GM18517 (cell line): ENCODE results near the gene CAPN12.
"Not testable (repeated sequence)": the region's sequence is repeated elsewhere in the genome, so short reads cannot be mapped to it uniquely, and the experiment has no call there.

Experiments
- ATAC-seq: cut with Tn5 transposase; IDR thresholded peaks from one replicate; pipeline ENCODE4 v1.9.1; 2021; ENCODE audit warnings: mild to moderate bottlenecking, moderate library complexity; ENCODE audit not compliant: unreplicated experiment

The CAPN12 gene

DNA sequence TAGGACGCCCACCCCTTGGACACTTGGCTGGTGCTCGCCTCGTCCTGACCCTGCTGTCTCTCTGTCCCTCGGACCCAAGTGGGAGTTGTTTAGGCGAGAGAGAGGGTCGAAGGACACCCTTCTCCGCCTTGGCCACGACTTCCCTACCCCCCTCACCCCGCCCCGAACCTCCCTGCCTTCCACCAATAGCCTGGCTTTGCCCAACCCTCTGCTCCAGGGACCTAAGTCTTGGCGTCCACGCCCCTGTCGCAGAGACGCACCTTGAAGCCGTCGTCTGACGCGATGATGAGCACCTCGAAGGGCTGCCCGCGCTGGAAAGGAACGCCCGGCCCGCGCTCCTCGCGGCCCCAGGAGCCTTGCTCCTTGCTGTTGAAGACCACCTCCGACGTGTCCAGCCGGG lies 27.3 kb upstream of the CAPN12 start:
- ATAC-seq: not testable (repeated sequence)

DNA sequence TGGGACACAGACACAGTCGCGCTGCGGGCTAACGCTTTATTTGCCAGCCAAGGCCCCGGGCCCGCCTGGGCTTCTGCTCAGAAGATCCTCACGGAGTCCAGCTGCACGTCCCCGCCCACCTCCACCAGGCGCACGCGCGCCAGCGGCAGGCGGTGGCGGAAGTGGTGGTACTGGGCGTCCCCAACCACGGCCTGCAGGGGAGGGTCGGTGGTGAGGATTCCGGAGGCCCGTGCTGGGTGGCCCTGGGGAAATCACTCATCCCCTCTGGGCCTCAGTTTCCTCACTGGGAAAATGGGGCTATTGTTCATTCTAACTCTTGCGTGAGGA lies 26.6 kb upstream of the CAPN12 start:
- ATAC-seq: not testable (repeated sequence)

DNA sequence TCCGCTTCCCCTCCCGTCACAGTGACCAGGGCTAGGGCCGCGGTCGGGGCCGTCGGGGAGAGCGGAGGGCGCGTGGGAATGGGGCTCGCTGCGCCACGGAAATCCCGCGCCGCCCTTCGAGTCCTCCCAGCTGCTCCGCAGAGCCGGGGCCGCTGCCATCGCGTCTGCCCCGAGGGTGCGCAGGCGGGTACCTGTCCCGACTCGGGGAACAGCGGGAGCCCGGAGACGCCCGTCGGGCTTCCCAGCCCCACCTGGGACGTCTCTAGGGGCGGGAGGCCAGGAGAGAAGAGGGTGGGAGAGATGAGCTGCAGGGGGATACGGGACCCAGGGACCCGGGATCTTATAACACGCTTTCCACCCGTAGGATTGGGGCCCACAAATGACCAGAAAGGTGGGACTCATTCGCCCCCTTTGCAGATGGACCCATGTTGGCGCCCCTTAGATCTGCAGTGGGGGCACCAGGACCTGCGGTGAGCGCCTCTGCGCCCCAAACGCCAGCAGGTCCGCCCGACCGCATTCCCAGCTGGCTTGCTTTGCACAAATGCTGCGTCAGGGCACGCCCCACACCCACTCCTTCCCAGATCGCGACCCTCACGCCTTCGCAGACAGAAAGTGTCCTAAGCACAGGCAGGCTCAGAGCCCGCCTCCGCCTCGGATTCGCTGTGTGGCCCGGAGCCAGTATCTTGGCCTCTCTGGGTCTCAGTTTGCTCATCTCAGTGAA lies 26.1 kb upstream of the CAPN12 start:
- ATAC-seq: not testable (repeated sequence)

DNA sequence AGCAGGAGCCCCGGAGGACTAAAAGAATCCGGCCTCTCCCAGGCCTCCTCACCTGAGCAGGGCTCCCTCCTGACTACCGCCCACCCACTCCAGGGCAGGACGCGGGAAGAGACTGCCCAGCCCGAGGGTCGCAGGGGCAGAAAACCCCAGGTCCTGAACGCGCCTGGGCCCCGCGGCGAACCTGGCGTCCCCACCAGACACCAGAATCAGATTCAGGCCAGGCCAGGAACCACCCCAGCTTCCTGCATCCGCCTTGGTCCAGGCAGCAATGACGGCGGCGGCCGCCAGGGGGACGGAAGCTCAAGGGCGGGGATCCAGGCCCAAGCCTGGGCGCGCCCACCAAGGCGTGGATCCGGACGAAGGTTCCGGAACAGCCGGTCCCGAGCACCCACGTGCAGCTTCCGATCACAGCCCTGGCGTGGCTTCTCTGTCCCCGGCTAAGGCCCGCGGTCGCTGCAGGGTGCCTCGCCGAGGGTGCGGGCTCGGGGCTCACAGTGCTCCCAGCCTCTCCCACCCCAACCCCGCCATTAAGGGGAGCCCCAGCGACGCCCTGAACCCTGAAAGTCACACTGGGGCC lies 25.4 kb upstream of the CAPN12 start:
- no peak for ATAC-seq

DNA sequence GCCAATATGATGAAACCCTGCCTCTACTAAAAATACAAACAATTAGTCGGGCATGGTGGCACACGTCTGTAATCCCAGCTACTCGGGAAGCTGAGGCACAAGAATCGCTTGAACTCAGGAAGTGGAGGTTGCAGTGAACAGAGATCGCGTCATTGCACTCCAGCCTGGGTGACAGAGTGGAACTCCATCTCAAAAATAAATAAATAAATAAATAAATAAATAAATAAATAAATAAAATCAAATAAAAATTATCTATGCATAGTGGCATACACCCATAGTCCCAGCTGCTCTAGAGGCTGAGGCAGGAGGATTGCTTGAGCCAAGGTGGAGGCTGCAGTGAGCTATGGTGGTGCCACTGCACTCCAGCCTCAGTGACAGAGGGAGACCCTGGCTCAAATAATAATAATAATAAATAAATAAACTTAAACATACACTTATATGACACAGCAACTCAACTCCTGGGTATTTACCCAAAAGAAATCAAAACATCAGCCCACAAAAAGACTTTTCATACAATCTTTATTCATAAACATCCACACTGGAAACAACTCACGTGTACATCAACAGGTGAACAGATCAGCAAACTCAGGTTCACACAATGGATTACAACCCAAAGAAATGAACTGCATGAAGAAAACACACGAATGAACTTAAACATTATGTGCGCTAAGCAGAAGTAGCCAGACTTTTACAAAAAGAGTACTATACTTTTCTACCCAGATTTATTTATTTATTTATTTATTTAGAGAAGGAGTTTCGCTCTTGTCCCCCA lies 22.2 kb upstream of the CAPN12 start:
- no peak for ATAC-seq

DNA sequence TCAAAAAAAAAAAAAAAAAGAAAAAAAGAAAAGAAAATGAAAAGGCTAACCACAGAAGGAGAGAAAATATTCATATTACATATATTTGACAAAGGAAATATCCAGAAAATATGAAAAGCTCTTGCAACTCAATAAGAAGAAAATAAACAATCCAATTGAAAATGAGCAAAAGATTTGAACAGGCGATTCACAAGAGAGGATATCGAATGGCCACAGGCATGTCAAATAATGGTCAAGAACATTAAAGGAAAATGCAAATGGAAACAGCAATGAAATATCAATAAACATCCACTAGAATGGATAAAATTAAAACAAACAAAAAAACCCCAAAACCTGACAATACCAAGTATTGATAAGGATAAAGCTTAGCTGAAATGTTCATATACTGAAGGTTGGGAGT lies 20.9 kb upstream of the CAPN12 start:
- ATAC-seq: no peak

DNA sequence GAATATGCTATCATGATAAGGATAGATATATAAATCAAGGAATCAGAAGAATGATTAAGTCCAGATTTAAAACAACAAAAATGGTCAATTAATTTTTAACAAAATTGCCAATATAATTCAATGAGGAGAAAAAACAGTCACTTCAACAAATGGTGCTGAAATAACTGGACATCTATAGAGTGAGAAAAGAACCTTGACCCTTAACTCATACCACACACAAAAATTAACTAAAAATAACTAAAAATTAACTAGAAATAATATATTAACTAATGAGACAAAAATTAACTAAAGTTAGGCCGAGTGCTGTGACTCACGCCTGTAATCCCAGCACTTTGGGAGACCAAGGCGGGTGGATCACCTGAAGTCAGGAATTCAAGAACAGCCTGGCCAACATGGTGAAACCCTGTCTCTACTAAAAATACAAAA lies 19.5 kb upstream of the CAPN12 start:
- ATAC-seq: no peak

DNA sequence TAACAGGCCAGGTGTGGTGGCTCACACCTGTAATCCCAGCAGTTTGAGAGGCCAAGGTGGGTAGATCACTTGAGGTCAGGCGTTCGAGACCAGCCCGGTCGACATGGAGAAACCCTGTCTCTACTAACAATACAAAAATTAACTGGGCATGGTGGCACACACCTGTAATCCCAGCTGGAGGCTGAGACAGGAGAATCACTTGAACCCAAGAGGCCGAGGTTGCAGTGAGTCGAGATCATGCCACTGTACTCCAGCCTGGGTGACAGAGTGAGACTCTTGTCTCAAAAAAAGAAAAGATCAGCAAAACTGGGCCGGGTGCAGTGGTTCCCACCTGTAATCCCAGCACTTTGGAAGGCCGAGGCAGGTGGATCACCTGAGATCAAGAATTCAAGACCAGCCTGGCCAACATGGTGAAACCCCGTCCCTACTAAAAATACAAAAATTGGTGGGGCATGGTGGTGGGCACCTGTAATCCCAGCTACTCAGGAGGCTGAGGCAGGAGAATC lies 17.7 kb upstream of the CAPN12 start:
- not testable (repeated sequence) for ATAC-seq

DNA sequence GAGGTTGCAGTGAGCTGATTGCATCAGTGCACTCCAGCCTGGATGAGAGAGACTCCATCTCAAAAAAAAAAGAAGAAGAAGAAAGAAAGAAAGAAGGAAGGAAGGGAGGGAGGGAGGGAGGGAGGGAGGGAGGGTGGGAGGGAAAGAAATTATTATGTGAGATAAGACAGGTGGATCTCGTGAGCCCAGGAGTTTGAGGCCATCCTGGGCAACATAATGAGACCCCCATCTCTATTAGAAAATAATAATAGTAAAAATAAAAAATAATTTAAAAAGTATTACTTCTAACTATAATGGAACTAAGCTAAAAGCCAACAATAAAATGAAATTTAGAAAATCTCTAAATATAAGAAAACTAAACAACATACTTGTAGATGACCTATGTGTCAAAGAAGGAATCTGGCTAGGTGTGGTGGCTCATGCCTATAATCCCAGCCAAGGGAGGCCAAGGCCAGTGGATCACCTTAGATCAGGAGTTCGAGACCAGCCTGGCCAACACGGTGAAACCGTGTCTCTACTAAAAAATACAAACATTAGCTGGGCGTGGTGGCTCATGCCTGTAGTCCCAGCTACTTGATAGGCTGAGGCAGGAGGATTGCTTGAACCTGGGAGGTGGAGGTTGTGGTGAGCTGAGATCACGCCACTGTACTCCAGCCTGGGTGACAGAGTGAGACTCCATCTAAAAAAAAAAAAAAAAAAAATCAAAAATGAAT lies 16.7 kb upstream of the CAPN12 start:
- ATAC-seq: not testable (repeated sequence)

DNA sequence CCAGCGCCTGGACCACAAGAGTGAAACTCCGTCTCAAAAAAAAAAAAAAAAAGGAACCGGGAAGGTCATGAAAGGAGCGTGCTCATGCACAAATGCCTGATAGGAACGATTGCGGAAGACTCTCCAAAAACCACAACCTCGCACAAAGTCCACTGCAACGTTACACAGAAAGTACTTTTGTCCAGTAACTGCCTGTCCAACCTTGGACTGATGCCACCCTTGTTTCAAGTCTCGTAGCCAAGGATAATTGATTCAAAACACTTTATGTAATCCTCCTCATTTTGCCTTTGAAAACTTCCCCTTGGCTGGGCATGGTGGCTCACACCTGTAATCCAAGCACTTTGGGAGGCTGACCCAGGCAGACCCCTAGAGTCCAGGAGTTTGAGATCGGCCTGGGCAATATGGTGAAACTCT lies 15.3 kb upstream of the CAPN12 start:
- no peak for ATAC-seq

DNA sequence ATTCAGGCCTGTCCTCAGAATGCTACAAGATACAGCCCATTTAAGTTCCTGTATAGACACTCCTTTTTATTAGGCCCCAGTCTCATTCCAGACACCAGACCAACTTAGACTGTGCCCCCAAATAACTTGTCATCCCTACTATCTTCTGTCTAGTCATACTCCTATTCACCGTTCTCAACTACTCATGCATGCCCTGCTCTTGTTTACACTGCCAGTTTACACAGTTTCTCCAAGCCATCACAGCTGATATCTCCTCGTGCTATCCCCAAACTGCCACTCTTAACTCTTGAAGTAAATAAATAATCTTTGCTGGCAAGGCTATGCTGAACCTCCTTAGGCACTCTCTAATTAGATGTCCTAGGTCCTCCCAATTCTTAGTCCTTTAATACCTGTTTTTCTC lies 9.9 kb upstream of the CAPN12 start:
- ATAC-seq: not testable (repeated sequence)

DNA sequence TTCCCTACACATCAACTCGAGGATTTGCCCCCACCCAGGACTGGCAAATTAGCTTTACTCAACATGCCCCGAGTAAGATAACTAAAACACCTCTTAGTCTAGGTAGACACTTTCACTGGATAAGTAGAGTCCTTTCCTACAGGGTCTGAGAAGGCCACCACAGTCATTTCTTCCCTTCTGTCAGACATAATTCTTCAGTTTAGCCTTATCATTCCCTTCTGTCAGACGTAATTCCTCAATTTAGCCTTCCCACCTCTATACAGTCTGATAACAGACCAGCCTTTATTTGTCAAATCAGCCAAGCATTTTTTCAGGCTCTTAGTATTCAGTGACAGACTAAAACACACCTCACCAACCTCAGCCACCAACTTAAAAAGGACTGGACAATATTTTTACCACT lies 9.5 kb upstream of the CAPN12 start:
- ATAC-seq: not testable (repeated sequence)

DNA sequence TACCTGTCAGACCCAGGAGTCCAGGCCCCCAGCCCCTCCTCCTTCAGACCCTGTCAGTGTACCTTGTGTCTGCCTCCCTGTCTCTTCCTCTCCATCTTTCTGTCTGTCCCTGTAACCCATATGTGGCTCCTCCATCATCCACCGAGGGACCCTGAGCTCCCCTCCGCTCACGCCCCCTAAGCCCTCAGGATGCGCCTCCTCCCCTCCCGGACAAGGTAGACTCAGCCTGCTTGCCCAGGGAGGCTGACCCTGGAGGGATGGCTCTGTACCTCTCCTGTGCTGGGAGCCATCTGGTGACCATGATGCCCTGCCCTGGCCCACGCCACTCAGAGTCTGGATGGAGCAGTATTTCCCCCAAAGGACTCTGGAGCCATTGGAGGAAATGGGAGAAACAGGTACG lies 1.0 kb upstream of the CAPN12 start:
- ATAC-seq: no peak

DNA sequence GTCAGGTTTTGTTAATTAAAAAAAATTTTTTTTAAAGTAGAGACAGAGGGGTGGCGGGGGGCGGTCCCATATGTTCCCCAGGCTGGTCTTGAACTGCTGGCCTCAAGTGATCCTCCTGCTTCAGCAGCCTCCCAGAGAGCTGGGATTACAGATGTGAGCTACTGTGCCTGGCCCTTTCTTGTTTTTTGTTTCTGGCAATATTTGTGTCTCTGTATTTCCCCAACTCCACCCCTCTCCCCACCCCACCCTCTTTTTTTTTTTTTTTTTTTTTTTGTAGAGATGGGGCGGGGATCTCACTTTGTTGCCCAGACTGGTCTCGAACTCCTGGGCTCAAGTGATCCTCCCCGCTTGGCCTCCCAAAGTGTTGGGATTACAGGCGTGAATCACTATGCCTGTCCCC lies 600 bp upstream of the CAPN12 start:
- no peak for ATAC-seq

DNA sequence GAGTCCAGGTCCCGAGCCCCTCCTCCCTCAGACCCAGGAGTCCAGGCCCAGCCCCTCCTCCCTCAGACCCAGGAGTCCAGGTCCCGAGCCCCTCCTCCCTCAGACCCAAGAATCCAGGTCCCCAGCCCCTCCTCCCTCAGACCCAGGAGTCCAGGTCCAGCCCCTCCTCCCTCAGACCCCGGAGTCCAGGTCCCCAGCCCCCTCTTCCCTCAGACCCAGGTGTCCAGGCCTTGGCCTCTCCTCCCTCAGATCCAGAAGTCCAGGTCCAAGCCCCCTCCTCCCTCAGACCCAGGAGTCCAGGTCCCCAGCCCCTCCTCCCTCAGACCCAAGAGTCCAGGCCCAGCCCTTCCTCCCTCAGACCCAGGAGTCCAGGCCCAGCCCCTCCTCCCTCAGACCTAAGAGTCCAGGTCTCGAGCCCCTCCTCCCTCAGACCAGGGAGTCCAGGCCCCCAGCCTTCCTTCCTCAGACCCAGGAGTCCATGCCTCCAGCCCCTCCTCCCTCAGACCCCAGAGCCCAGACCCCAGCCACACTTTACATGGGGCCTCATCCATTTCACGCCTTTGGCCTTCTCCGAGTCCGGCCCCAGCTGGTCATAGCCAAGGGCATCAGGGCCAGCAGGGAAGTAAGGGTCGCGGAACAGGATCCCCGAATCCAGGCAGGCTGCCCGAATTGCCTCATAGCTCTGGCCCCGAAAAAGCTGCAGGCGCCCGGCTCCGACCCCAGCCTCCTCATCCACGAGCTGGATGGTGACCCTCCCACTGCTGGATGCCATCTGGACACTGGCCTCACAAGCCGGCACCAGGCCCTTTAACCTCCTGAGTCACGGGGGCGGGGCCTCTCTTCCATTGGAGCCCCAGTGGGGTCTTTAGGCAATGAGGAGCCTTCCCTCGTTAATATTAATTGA lies 628 bp downstream of the CAPN12 start:
- no peak for ATAC-seq

DNA sequence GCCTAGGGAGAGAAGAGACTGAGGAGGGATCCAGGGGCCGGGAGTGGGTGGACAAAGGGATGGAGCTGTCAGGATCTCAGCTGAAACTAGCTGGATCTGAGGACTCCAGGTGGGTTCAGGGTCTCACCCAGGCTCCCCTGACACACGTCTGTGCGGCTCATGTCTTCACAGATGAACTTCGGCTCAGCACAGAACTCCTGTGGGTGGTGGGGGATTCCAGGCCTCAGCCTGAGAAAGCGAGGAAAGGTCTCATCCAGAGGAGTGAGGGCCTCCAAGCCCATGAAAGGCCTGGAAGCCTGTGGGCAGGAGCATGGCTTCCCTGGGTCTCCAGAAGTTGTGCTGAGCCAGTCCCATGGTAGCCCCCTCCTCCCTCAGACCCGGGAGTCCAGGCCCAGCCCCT lies 1.4 kb downstream of the CAPN12 start:
- no peak for ATAC-seq

DNA sequence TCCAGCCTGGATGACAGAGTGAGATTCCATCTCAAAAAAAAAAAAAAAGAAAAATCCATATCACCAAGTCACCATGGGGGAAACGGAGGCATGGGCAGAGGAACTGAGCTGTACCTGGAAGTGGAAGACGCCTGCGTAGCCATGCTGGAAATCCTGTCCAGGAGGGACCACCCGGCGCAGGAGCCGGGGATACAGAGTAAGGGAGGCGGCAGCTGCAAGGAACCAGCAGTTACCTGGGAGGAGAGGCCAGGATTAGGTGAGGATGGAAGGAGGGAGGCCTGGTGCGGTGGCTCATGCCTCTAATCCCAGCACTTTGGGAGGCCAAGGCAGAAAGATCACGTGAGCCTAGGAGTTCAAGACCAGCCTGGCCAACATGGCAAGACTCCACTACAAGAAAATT lies 2.0 kb downstream of the CAPN12 start:
- ATAC-seq: no peak

DNA sequence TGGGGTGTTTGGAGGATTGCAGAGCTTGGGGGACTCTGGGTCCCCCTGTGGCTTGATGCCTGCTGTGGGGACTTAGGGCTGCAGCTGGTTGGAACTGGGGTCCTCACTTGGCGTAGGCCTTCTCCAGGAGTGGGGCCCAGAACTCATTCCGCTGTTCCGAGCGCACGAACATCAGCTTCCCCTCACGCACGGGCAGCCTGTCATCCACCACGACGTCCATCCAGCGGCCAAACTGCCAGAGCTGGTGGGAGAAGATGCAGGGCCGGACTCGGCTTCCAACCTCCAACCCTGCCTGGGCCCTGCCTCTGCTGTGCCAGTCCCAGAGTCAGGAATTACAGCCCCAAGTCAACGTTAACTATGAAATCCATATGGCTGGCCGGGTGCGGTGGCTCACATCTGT lies 2.6 kb downstream of the CAPN12 start:
- no peak for ATAC-seq

DNA sequence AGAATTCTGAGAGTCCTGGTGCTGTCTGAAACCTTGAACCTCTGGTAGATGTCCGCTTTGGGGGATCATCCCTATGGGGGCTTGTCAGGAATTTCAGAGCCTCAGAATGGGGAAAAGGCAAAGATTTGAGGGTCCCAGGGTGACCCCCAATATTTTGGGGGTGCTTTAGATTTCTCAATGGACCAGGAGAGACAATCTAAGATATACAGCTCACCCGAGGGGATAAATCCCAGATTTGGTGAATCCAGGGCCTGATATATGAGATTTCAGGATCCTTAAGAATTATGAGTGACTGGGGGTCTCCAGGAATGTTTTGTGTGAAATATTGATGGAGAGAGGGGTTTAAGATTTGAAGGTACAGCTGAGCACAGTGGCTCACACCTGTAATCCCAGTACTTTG lies 3.3 kb downstream of the CAPN12 start:
- ATAC-seq: no peak

DNA sequence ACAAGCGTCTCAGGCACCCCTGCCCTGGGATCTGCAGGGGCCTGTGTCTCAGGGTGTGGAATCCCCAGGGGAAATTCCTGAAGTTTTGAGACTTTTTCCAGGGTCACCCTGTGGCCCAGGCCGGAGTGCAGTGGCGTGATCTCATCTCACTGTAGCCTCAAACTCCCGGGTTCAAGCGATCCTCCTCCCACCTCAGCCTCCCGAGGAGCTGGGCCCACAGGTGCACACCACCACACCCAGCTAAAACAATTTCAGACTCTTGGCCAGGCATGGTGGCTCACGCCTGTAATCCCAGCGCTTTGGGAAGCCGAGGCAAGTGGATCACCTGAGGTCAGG lies 4.0 kb downstream of the CAPN12 start:
- ATAC-seq: no peak
